H1 (cell line): ENCODE data around the gene GPC3. TPM values are rescaled to one million over a fixed set of nuclear protein-coding genes. Genes with fewer than 3 reads are reported as not detected.

Experiments used
- KDM5A ChIP-seq: fragments of 200-600 bp; IDR thresholded peaks from 2 replicates; pipeline ENCODE4 v1.7.1; 2012; ENCODE audit warnings: mild to moderate bottlenecking, low read length, inconsistent platforms, mixed read lengths
- SP1 ChIP-seq: IDR thresholded peaks from 2 replicates; pipeline ENCODE4 v1.6.1; 2011; ENCODE audit warnings: low read depth, low read length
- polyA plus RNA-seq, 7 experiments: library from polyadenylated mRNA; depleted of rRNA in 3 of 7; stranded (reverse) in 5 of 7; unstranded in 2 of 7; fragments of >200 nt in 5 of 7; fragments of 200-250 nt in 2 of 7; gene quantifications; 1 replicate in 5 of 7; 2 replicates in 1 of 7; 4 replicates in 1 of 7; pipeline versions ENCODE4 v1.2.1 to v1.2.3, GENCODE V29; 2011 to 2013; ENCODE audit warnings: missing spikeins in 2 of 7, mixed read lengths in 2 of 7
- total RNA-seq: library from RNA; stranded (reverse); fragmentation: NEBNext Ultra II Directional; extraction: Animal tissue kit (Norgen Biotek cat#: 25700); gene quantifications from 2 replicates; pipeline ENCODE4 v1.2.1, GENCODE V29; 2021

The GPC3 gene
- total and polyA plus RNA-seq, 2 of the 8 experiments (the other 6 are each of a cell fraction or from before 2014, with no cell fraction given), result 64.8 to 71.9 TPM

DNA sequence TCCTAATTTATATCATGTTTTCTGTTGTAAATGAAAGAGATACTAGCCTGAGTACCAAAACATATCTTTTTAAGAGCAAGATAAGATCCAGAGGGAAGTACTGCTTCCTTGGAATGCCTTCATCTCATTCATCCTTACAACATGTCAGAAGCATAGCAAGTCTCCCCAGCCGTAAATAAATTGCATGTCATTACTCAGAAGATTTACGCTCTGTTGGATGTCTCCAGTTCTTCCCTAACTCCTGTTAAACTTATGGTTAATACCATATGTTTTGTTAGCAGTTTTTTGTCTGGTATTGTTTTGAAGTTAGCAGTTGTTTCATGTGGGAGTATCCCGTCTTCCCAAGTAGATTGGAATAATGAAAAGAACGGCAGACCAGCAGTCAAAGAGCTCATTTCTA is 7.5 kb upstream of the GPC3 start (continued):
- TF ChIP-seq KDM5A (no peak), SP1 (no peak)
